Gastrocnemius medialis (tissue), 4 donors: ENCODE data around the gene LBHD1.

Experiments
- CTCF ChIP-seq, 5 experiments: fragments of 450-650 bp in 3 of 5; fragments of 200-600 bp in 2 of 5; sonication (generic) in 2 of 5; IDR thresholded peaks in 4 of 5; conservative IDR thresholded peaks in 1 of 5; 1 replicate in 4 of 5; 2 replicates in 1 of 5; pipeline ENCODE4 v1.5.1; 2016 to 2019; ENCODE audit warnings: antibody characterized with exemption in 5 of 5, mild to moderate bottlenecking in 3 of 5, moderate library complexity in 3 of 5
- POLR2A ChIP-seq, 2 donors: fragments of 450-650 bp; IDR thresholded peaks; one replicate each; pipeline ENCODE4 v1.6.1; 2017; ENCODE audit warnings: antibody characterized with exemption in 2 of 2, mild to moderate bottlenecking in 2 of 2, moderate library complexity in 2 of 2

GRCh38 chr11:62682518-62682917 is 10.5 kb upstream of the LBHD1 start:
- no peak for TF ChIP-seq POLR2A (IDR thresholded peaks at IDR 0.05)
- no peak for TF ChIP-seq CTCF (IDR thresholded peaks at IDR 0.05 in 4 of 5, conservative IDR thresholded peaks at IDR 0.05 in 1 of 5)
